GM13976 (cell line): ENCODE results near the gene YDJC.
"Not testable (repeated sequence)": the region's sequence is repeated elsewhere in the genome, so short reads cannot be mapped to it uniquely, and the experiment has no call there.

ENCODE experiments used
- DNase-seq: peaks from one replicate; pipeline ENCODE4 v3.0.0; 2012; ENCODE audit warnings: low spot score
- CTCF ChIP-seq: IDR thresholded peaks from 2 replicates; pipeline ENCODE4 v1.5.1; 2012; ENCODE audit warnings: borderline replicate concordance, mild to moderate bottlenecking; ENCODE audit not compliant: insufficient read depth; ENCODE audit errors: extremely low read depth, missing control alignments, control extremely low read depth
- in situ Hi-C: fragments of 300-500 bp; cut with MboI; formaldehyde crosslinking; loops from one replicate; pipeline ENCODE4 v1.12.0; 2022; ENCODE audit warnings: low sequenced_read_pairs, mixed read lengths, inconsistent platforms; ENCODE audit not compliant: unreplicated experiment

Gene YDJC

DNA sequence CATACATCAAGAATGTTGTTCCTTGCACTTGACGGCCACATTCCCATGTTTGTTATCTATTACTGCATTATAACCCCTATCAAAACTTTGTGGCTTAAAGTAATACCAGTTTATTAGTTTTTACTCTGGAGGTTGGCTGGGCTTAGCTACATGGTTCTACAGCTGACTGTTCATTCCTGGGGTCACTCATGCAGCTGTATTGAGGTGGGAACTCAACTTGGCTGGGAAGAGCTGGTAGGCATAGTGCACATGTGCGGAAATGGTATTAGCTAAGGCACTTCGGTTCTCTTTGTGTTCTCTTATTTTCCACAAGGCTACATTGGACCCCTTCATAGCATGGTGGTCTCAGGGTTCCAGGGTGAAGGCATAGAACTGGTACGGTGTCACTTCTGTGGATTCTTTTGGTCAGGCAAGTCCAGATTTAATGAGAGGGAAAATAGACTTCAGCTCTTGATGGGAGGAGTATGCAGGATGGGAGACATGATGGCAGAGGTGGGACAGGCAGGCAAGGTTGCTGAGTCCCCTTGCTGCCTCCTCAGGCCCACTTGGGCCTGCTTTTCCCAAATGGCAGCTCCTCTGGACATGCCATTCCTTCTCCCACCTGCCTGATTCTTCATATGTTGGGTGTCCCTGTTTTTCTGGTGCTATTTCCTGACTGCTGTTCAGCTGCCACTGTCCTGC, 16.1 kb downstream of the YDJC start:
- no peak for TF ChIP-seq CTCF
- DNase-seq = no peak
- in situ Hi-C loops = no loop called here

- TF ChIP-seq CTCF = no peak
- DNase-seq = no peak
- in situ Hi-C loops = no loop called here
Measured at GRCh38 chr22:21612858-21613257, 17.0 kb downstream of the YDJC start.

DNA sequence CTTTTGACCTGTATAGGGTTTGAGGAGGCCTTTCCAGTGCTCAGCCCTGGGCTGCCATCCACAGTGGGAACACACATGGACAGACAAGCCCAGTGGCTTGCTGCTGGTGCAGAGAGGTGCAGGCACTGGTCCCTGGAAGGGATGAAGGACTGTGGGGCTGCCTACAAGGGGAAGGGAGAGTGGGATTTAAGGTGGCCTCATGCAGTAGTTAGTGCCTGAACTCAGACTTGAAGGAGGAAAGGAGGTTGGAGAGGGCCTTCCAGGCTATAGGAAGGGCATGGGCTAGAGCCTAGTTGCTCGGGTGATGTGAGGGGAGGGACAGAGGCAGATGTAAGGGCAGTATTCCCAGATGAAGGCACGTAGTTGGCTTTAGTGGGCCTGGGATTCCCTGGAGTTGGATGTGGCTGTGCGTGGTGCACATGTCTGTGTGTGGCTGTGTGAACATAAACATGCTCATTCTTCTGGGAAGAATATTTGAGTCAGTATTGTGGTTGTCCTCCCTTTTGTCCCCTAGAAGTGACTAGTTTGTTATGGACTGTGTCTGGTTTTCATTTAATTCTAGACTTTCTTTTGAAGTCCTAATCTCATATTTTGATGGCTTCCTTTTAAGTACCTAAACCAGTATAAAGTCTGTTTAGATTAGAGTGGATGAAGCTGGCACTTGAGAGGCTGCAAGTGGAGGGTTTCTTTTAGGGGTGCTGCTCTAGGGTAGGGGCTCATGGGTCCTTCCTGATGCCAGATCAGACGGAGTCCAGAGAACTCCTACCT, 18.4 kb downstream of the YDJC start:
- DNase-seq = no peak
- no peak for TF ChIP-seq CTCF
- in situ Hi-C loops = no loop called here

- DNase-seq, in situ Hi-C loops: not testable (repeated sequence)
Measured at GRCh38 chr22:21609556-21610157, 20.2 kb downstream of the YDJC start.

DNA sequence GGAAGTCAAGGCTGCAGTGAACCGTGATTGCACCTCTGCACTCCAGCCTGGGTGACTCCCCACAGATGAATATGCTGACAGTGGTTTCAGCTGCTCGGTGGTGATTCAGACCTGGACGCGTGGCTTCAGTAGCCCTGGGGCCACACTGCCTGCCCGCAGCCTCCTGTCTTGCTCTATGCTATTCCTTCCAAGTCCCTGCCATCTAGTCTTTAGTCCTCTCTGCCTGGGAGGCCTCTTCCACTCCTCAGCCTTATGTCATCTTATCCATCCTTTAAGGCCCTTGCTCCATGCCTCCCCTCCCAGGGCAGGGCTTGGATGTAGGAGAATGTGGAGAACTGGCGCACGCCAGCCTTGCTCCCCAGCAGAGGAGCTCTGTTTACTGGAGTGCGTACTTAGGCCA, 23.0 kb downstream of the YDJC start:
- no peak for TF ChIP-seq CTCF
- in situ Hi-C loops = no loop called here
- no peak for DNase-seq

DNA sequence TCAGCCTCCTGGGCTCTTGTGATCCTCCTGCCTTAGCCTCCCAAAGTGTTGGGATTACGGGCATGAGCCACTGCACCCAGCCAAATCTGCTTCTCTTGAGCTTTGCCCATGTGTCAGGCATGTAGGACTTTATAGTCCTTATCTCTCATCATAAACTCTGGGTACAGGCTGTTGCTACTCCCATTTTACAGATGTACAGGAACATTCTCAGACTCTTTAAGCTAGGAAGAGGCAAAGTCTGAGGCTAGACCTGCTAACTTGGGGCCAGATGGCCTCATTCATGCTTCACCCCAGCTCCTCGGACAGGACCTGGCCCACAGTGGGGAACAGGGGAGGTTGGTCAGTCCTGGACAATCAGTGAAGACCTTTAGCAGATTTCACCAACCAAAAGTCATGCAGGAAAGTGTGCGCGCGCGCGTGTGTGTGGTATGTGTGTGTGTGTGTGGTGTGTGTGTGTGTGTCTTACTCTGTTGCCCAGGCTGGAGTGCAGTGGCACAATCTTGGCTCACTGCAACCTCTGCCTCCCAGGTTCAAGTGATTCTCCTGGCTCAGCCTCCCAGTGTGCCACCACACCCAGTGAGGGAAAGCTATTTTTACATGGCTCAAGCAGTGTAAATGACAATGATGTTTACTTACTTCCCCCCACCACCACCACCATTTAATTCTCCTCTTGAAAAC, 23.8 kb downstream of the YDJC start:
- TF ChIP-seq CTCF = no peak
- no peak for DNase-seq
- in situ Hi-C loops = no loop called here
